Left ventricle myocardium inferior (tissue), 1 donor: Measurements from ENCODE around the gene PROX2. TPM values are rescaled to one million over a fixed set of nuclear protein-coding genes. Genes with fewer than 3 reads are reported as not detected.

Experiments used
- DNase-seq: peaks from one replicate; pipeline ENCODE4 v3.0.0-alpha.2; 2020
- H3K27ac ChIP-seq: fragments of 200-600 bp; replicated peaks from 2 replicates; pipeline ENCODE4 v1.8.0; 2021
- H3K27me3 ChIP-seq: fragments of 200-600 bp; 2 replicates; pipeline ENCODE4 v1.8.0; 2021; ENCODE audit warnings: low read depth
- H3K36me3 ChIP-seq: fragments of 200-600 bp; 2 replicates; pipeline ENCODE4 v1.8.0; 2021
- H3K4me1 ChIP-seq: fragments of 200-600 bp; 2 replicates; pipeline ENCODE4 v1.8.0; 2021
- H3K4me3 ChIP-seq: fragments of 200-600 bp; 2 replicates; pipeline ENCODE4 v1.8.0; 2021; ENCODE audit warnings: mild to moderate bottlenecking, moderate library complexity
- H3K9me3 ChIP-seq: fragments of 200-600 bp; replicated peaks from 2 replicates; pipeline ENCODE4 v1.8.0; 2021
- intact Hi-C: fragments of 100-400 bp; cut with micrococcal nuclease; formaldehyde crosslinking; loops from one replicate; pipeline ENCODE4 v1.11.0; 2022
- total RNA-seq: library from RNA; stranded (reverse); fragmentation: NEBNext Ultra II Directional; extraction: Animal tissue kit (Norgen Biotek cat#: 25700); gene quantifications from one replicate; pipeline ENCODE4 v1.2.1, GENCODE V29; 2021
- TF ChIP-seq, protein P1 (sequence below): fragments of 200-600 bp; IDR thresholded peaks from 2 replicates; pipeline ENCODE4 v1.8.0; 2021; ENCODE audit warnings: antibody characterized with exemption, mild to moderate bottlenecking, borderline replicate concordance
- donor health status: DM: no; HTN: yes; CAD: no; lungs with severe emphysema.

Gene PROX2
- total RNA-seq, 1 donor from 2014 or later = not detected

DNA sequence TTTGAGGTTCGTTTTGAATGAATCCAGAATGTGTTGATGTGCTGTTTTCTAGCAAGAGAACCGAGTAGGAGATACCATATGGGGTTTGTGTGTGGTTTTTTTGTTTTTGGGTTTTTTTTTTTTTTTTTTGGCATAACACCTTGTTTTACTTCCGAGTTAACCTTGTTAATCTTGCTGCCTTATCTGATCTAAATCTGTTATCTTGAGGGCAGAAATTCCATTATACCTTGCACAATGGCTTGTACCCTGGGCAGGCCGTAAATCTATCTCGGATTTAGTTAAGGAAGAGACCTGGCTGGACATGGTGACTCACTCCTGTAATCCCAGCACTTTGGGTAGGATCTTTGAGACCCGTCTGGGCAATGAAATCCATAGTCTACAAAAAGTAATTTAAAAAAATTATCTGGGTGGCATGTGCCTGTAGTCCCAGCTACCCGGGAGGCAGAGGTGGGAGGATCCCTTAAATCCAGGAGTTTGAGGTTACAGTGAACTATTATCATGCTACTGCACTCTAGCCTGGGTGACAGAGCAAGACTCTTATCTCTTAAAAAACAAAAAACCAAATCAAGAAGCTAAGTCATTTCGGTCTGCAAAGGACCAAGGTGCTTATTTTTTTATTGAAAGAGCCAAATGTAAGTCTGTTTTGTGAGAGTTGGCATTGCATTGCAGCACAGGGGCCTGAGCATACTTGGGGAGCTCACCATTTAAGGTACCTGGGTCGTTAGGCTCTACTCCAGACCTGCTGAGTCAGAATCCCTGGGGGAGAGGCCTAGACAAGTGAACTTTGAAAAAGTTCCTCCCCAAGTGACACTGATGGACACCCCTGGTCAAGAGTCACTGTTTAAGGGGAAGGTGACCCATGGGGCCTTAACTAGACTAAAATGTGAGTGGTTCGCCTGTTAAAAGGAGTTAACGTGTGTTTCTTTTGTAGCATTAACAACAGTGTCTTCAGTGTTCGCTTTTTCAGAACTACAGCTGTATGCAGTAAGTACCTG, 12.5 kb upstream of the PROX2 start:
- intact Hi-C loops = no loop called here
- TF ChIP-seq, protein P1, sequence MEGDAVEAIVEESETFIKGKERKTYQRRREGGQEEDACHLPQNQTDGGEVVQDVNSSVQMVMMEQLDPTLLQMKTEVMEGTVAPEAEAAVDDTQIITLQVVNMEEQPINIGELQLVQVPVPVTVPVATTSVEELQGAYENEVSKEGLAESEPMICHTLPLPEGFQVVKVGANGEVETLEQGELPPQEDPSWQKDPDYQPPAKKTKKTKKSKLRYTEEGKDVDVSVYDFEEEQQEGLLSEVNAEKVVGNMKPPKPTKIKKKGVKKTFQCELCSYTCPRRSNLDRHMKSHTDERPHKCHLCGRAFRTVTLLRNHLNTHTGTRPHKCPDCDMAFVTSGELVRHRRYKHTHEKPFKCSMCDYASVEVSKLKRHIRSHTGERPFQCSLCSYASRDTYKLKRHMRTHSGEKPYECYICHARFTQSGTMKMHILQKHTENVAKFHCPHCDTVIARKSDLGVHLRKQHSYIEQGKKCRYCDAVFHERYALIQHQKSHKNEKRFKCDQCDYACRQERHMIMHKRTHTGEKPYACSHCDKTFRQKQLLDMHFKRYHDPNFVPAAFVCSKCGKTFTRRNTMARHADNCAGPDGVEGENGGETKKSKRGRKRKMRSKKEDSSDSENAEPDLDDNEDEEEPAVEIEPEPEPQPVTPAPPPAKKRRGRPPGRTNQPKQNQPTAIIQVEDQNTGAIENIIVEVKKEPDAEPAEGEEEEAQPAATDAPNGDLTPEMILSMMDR = no peak
- H3K9me3 ChIP-seq = no peaks in the 10 kb centered on the region
- no peak overlapping the region for H3K27ac ChIP-seq
- no peak for DNase-seq
- no peak overlapping the region for H3K4me3 ChIP-seq
- peaks cover 59% of the 10 kb centered on the region for H3K36me3 ChIP-seq
- H3K27me3 ChIP-seq = no peaks in the 10 kb centered on the region
- peaks cover 69% of the 10 kb centered on the region for H3K4me1 ChIP-seq

DNA sequence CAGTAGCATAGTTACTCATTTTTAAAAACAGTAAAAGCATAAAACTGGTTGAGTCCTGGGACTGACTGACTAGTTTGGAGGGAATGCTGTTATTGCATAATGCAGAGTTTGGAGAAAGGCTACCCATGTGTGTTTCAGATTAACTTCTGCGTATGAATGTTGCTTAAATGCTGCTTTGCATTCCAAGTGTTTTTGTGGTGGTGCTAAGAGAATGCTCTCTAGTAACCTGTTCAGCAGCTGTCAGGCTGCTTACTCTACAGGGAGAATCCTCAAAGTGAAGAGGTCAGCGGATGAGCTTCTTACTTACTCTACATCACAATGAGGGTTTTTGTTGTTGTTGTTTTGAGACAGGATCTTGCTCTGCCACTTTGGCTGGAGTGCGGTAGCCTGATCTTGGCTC, 10.1 kb upstream of the PROX2 start:
- TF ChIP-seq, protein P1 = no peak
- H3K4me3 ChIP-seq = no peak overlapping the region

DNA sequence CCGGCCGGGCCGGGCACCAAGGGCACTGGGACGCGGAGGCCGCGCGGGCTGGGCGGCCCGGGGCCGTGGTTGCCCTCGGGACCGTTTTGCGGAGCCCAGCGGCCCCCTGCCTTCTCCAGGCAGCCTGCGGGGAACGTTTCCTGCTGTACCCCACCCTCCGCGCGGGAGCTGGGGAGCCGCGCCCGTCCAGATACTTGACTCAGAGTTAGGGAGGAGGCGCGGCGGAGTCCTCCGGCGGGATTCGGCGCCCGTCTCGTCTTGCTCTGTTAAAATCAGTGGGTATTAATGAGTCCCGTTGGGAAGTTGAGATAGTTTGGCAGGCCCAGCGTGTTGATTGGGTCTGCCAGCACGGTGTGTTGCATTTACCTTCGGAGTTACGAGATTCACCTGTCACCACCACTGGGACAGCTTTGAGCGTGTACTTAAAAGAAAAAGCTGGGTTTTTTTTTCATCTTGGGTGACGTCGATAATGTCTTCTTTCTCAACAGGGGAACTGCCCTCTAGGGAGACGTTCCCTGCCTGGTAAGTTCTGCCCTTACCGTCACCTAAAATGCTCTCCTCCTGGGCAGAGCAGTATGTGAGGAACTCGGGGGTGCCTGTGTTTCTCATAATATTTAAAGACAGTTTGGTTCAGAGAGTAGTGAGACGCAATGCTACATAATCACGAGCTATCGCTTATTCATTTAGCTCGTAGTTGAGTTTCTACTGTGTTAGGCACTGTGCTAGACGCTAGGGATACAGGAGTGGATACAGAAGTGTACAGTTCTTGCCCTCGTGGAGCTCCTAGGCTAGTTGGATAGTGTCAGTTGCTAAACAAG, 6.4 kb upstream of the PROX2 start:
- H3K4me1 ChIP-seq = peaks cover 65% of the 10 kb centered on the region
- no peaks in the 10 kb centered on the region for H3K9me3 ChIP-seq
- H3K27me3 ChIP-seq = no peaks in the 10 kb centered on the region
- TF ChIP-seq, protein P1 = no peak
- H3K36me3 ChIP-seq = peaks cover 8% of the 10 kb centered on the region
- DNase-seq = peak; percentile 34
- intact Hi-C loops = no loop called here
- peak overlapping the region; percentile 94 for H3K27ac ChIP-seq
- H3K4me3 ChIP-seq = peak overlapping the region; percentile 96

More for the DNA sequence above, 10.1 kb upstream of the PROX2 start:
- Histone ChIP-seq H3K27me3 (no peaks in the 10 kb centered on the region), H3K27ac (peak overlapping the region; percentile 14), H3K36me3 (peaks cover 34% of the 10 kb centered on the region), H3K4me1 (peaks cover 78% of the 10 kb centered on the region), H3K9me3 (no peaks in the 10 kb centered on the region)
- intact Hi-C loops = no loop called here
- no peak for DNase-seq

DNA sequence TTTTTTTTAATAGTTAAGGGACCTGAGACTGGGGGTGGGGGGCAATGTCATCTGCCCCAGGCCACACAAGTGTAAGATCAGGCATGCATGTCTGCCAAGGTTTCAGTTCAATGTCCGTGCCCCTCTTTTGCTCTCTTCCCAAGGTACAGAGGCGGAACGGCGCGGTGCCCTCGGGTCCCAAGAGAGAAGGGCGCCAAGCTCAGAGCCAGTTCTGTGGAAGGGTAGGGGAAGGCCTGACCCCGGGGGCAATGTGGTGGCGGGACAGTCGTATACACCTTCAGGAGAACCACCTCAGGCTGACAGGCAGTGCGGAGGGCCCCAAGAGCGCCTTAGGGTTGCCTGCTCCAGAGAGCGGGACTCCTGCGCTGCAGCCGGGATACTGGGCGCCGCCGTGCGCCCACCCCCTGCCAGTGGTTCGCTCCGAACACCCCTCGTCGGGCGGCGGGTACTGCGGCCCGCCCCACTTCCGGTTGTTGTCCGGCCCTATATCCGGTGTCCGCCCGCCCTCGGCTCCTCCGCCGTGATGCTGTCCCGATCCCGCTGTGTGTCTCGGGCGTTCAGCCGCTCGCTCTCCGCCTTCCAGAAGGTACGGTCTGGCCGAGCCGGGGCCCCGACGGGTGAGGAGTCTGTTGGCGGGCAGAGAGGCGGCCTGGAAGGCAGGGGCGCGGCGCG, 5.6 kb upstream of the PROX2 start, which contains the start of gene DLST:
TSS of gene DLST (plus strand) at position 486 of the 672 bp plus-strand sequence. CDS start at position 524, 38 bp downstream.
- TF ChIP-seq, protein P1 = no peak
- Histone ChIP-seq H3K27me3 (no peaks in the 10 kb centered on the region), H3K36me3 (peaks cover 1% of the 10 kb centered on the region), H3K27ac (peak within 1 kb of the TSS; percentile 94), H3K4me3 (peak within 1 kb of the TSS; percentile 96), H3K9me3 (no peaks in the 10 kb centered on the region), H3K4me1 (peaks cover 58% of the 10 kb centered on the region)
- peak; percentile 88 for DNase-seq
- intact Hi-C loops = no loop called here
